CD14-positive monocyte (primary cell): ENCODE measurements around the gene ANKRD55. TPM values are rescaled to one million over a fixed set of nuclear protein-coding genes. Genes with fewer than 3 reads are reported as not detected.

Source experiments
- DNase-seq, 3 donors: peaks; one replicate each; pipeline ENCODE4 v3.0.0-alpha.2; 2011 to 2022
- H2AFZ ChIP-seq: 2 replicates; pipeline ENCODE4 v1.6.0; 2012; ENCODE audit warnings: mild to moderate bottlenecking, low read depth, low read length, inconsistent platforms; ENCODE audit not compliant: insufficient read depth, poor library complexity, severe bottlenecking
- H3K27ac ChIP-seq, 2 donors: 1 replicate in 1 of 2; 2 replicates in 1 of 2; pipeline ENCODE4 v1.5.1; 2012 to 2013; ENCODE audit warnings: low read length in 2 of 2, control low read depth in 1 of 2, inconsistent platforms in 1 of 2, low read depth in 1 of 2, mild to moderate bottlenecking in 1 of 2
- H3K27me3 ChIP-seq, 2 donors: one replicate each; pipeline versions ENCODE4 v1.6.0 to v1.6.1; 2011 to 2013; ENCODE audit warnings: low read length in 2 of 2; ENCODE audit not compliant: control insufficient read depth in 2 of 2, insufficient read depth in 2 of 2
- H3K36me3 ChIP-seq, 2 donors: replicated peaks in 1 of 2; 1 replicate in 1 of 2; 2 replicates in 1 of 2; pipeline versions ENCODE4 v1.5.1 to v1.6.1; 2012 to 2013; ENCODE audit warnings: low read length in 2 of 2, control low read depth in 1 of 2, inconsistent platforms in 1 of 2, mild to moderate bottlenecking in 1 of 2; ENCODE audit not compliant: insufficient read depth in 2 of 2, control insufficient read depth in 1 of 2
- H3K4me1 ChIP-seq, 2 donors: 1 replicate in 1 of 2; 2 replicates in 1 of 2; pipeline versions ENCODE4 v1.5.1 to v1.6.1; 2012 to 2013; ENCODE audit warnings: low read length in 2 of 2, control low read depth in 1 of 2, inconsistent platforms in 1 of 2, mild to moderate bottlenecking in 1 of 2, moderate library complexity in 1 of 2; ENCODE audit not compliant: insufficient read depth in 2 of 2, control insufficient read depth in 1 of 2
- H3K4me2 ChIP-seq: replicated peaks from 2 replicates; pipeline ENCODE3; 2012; ENCODE audit warnings: low read length, moderate library complexity, mild to moderate bottlenecking; ENCODE audit not compliant: poor library complexity, severe bottlenecking; ENCODE audit errors: extremely low read depth
- H3K4me3 ChIP-seq, 3 experiments: fragments of 200-600 bp in 1 of 3; sonication (generic) in 1 of 3; replicated peaks in 1 of 3; 1 replicate in 2 of 3; 2 replicates in 1 of 3; pipeline ENCODE4 v1.5.1; 2011 to 2013; ENCODE audit warnings: low read length in 3 of 3, mild to moderate bottlenecking in 3 of 3, control low read depth in 2 of 3, low read depth in 2 of 3, inconsistent platforms in 1 of 3, moderate library complexity in 1 of 3
- H3K79me2 ChIP-seq: 2 replicates; pipeline ENCODE4 v1.6.0; 2012; ENCODE audit warnings: mild to moderate bottlenecking, control low read depth, inconsistent platforms, low read length, moderate library complexity; ENCODE audit not compliant: insufficient read depth
- H3K9ac ChIP-seq: 2 replicates; pipeline ENCODE4 v1.6.0; 2017; ENCODE audit warnings: low read length, mild to moderate bottlenecking; ENCODE audit not compliant: insufficient read depth, poor library complexity, severe bottlenecking
- H3K9me3 ChIP-seq, 2 donors: replicated peaks in 1 of 2; 1 replicate in 1 of 2; 2 replicates in 1 of 2; pipeline versions ENCODE4 v1.5.1 to v1.6.1; 2012 to 2013; ENCODE audit warnings: low read length in 2 of 2, control low read depth in 1 of 2; ENCODE audit not compliant: control insufficient read depth in 1 of 2, insufficient read depth in 1 of 2
- H4K20me1 ChIP-seq: 2 replicates; pipeline ENCODE4 v1.6.0; 2012; ENCODE audit warnings: mild to moderate bottlenecking, low read length, control low read depth, moderate library complexity; ENCODE audit not compliant: insufficient read depth
- H3K27ac Mint-ChIP-seq, 7 donors: one replicate each; pipeline ENCODE4 v1.8.0; 2020; ENCODE audit warnings: mild to moderate bottlenecking in 7 of 7, mixed read lengths in 7 of 7, moderate library complexity in 6 of 7, inconsistent platforms in 2 of 7
- H3K27me3 Mint-ChIP-seq, 3 donors: one replicate each; pipeline ENCODE4 v1.8.0; 2021 to 2022; ENCODE audit warnings: low read depth in 3 of 3, mild to moderate bottlenecking in 3 of 3, mixed read lengths in 3 of 3, moderate library complexity in 3 of 3, inconsistent platforms in 1 of 3
- H3K36me3 Mint-ChIP-seq, 2 donors: one replicate each; pipeline ENCODE4 v1.8.0; 2020; ENCODE audit warnings: mixed read lengths in 2 of 2, inconsistent platforms in 1 of 2, mild to moderate bottlenecking in 1 of 2
- H3K4me1 Mint-ChIP-seq: one replicate; pipeline ENCODE4 v1.8.0; 2020; ENCODE audit warnings: mild to moderate bottlenecking, mixed read lengths
- H3K4me3 Mint-ChIP-seq, 2 donors: one replicate each; pipeline ENCODE4 v1.8.0; 2020; ENCODE audit warnings: mild to moderate bottlenecking in 2 of 2, mixed read lengths in 2 of 2, moderate library complexity in 1 of 2
- H3K9me3 Mint-ChIP-seq, 7 donors: one replicate each; pipeline ENCODE4 v1.8.0; 2020 to 2022; ENCODE audit warnings: mixed read lengths in 7 of 7, mild to moderate bottlenecking in 6 of 7, moderate library complexity in 6 of 7, inconsistent platforms in 2 of 7
- CTCF ChIP-seq: fragments of 200-600 bp; IDR thresholded peaks from one replicate; pipeline ENCODE4 v1.8.0; 2022; ENCODE audit warnings: antibody characterized with exemption, mild to moderate bottlenecking
- WGBS: methylation state at CpG from one replicate; pipeline ENCODE4 v1.1.5; 2013; ENCODE audit warnings: missing lambda C conversion rate; ENCODE audit not compliant: insufficient coverage; 5-methylcytosine and 5-hydroxymethylcytosine counted together
- intact Hi-C, 2 donors: fragments of 100-400 bp; cut with micrococcal nuclease; formaldehyde crosslinking; loops; one replicate each; pipeline versions ENCODE4 v1.15.0 to v1.15.1; 2023
- polyA plus RNA-seq, 3 donors: library from polyadenylated mRNA; depleted of rRNA in 1 of 3; unstranded in 2 of 3; stranded (reverse) in 1 of 3; fragments of 300-500 nt in 2 of 3; fragments of >200 nt in 1 of 3; fragmentation: Illumina TruSeq in 2 of 3; gene quantifications; 1 replicate in 2 of 3; 2 replicates in 1 of 3; pipeline ENCODE4 v1.2.3, GENCODE V29; 2012 to 2021

ANKRD55 gene
- polyA plus RNA-seq, 3 donors, result 0.20 to 0.55 (median 0.28) TPM

GRCh38 chr5:56140073-56140472, 93.1 kb downstream of the ANKRD55 start:
- peaks cover 0 to 5% (median 0%) of the 10 kb centered on the region in 7 donors for H3K9me3 Mint-ChIP-seq
- no CpG with 5 or more reads among the region's 3 CpGs for WGBS
- no peak for DNase-seq
- H3K27me3 ChIP-seq, result no peaks in the 10 kb centered on the region
- H3K4me3 Mint-ChIP-seq, result peak overlapping the region in 1 of 2 donors; percentile 30
- H4K20me1 ChIP-seq, result no peaks in the 10 kb centered on the region
- no peaks in the 10 kb centered on the region for H3K36me3 ChIP-seq
- peaks cover 0 to 2% (median 0%) of the 10 kb centered on the region in 3 donors for H3K27me3 Mint-ChIP-seq
- no peaks in the 10 kb centered on the region for H3K9me3 ChIP-seq
- no peak overlapping the region for H3K4me2 ChIP-seq
- peaks cover 6 to 22% of the 10 kb centered on the region in 2 donors for H3K4me1 ChIP-seq
- H3K79me2 ChIP-seq, result no peaks in the 10 kb centered on the region
- no peak overlapping the region for H3K4me3 ChIP-seq
- H2AFZ ChIP-seq, result no peak overlapping the region
- peaks cover 29% of the 10 kb centered on the region for H3K4me1 Mint-ChIP-seq
- no peak overlapping the region for H3K27ac ChIP-seq
- H3K9ac ChIP-seq, result no peak overlapping the region
- intact Hi-C loops, result loop anchor here in 1 of 2 donors (10.0 kb wide), 1 partner anchor 65 kb away; no protein-coding TSS in a partner anchor
- no peak for TF ChIP-seq CTCF
- no peak overlapping the region for H3K27ac Mint-ChIP-seq
- no peaks in the 10 kb centered on the region for H3K36me3 Mint-ChIP-seq

- peaks cover 0 to 12% (median 8%) of the 10 kb centered on the region in 7 donors for H3K9me3 Mint-ChIP-seq
- Histone ChIP-seq H3K27ac (no peak overlapping the region), H3K4me3 (no peak overlapping the region), H3K36me3 (no peaks in the 10 kb centered on the region), H3K4me2 (no peak overlapping the region), H3K79me2 (no peaks in the 10 kb centered on the region), H2AFZ (no peak overlapping the region), H3K9me3 (peaks cover 0 to 5% of the 10 kb centered on the region in 2 donors), H4K20me1 (no peaks in the 10 kb centered on the region), H3K9ac (no peak overlapping the region), H3K4me1 (peaks cover 7 to 9% of the 10 kb centered on the region in 2 donors), H3K27me3 (no peaks in the 10 kb centered on the region)
- no peak for TF ChIP-seq CTCF
- H3K36me3 Mint-ChIP-seq, result peaks cover 1 to 4% of the 10 kb centered on the region in 2 donors
- H3K27me3 Mint-ChIP-seq, result no peaks in the 10 kb centered on the region
- WGBS, result no CpG with 5 or more reads among the region's 2 CpGs
- intact Hi-C loops, result no loop called here
- no peak for DNase-seq
- H3K4me1 Mint-ChIP-seq, result peaks cover 9% of the 10 kb centered on the region
- H3K27ac Mint-ChIP-seq, result no peak overlapping the region
- no peak overlapping the region for H3K4me3 Mint-ChIP-seq
Observed at GRCh38 chr5:56130664-56131063, 102.5 kb downstream of the ANKRD55 start.
